Fibroblast of peridontal ligament (primary cell): ENCODE measurements around the gene ADM5.
A peak's percentile ranks its signal among the peaks of the same experiment; 100 is the strongest.
"Not testable (repeated sequence)": the region's sequence is repeated elsewhere in the genome, so short reads cannot be mapped to it uniquely, and the experiment has no call there.

Source experiments
- DNase-seq: peaks from one replicate; pipeline ENCODE4 v3.0.0-alpha.2; 2010; ENCODE audit errors: extremely low read depth

Gene ADM5

DNA sequence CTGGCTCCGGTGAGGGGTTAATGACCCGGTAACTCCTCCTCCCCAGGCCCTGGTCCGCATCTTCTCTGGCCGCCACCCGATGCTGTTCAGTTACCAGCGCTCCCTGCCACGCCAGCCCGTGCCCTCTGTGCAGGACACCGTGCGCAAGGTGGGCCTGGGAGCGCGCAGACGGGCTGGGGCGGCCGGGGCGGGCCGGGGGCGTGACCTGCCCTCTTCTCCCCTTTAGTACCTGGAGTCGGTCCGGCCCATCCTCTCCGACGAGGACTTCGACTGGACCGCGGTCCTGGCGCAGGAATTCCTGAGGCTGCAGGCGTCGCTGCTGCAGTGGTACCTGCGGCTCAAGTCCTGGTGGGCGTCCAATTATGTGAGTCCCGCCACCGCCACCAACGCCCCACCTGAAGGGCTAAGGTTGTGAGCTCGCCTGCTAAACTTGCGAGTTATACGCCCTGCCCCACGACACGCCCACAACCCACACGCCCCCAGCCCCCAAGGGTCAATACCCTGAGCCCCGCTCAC lies 11.9 kb downstream of the ADM5 start:
- no peak for DNase-seq

DNA sequence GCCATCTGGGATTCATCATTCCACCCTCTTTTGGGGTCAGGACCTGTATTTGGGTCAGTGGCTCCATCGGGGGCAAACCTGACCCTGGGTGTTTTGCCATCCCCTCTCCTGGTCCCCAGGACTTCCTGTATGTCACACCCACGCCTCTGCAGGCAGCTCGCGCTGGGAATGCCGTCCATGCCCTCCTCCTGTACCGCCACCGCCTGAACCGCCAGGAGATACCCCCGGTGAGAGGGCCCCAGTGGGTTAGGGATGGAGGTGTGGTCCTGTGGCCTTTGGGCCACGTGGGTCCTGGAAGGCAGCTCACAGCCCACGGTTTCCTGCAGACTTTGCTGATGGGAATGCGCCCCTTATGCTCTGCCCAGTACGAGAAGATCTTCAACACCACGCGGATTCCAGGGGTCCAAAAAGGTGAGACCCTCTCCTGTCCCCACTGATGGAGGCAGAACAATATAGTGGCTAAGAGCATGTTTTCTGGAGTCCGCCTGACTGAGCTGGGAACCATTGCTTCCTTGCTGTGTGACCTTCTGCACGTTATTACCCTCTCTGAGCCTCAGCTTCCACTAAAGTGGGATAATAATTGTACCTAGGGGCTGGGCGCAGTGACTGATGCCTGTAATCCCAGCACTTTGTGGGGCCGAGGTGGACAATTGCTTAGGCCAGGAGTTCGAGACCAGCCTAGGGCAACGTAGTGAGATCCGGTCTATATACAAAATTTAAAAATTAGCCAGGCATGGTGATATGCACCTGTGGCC lies 15.7 kb downstream of the ADM5 start:
- DNase-seq, result no peak

DNA sequence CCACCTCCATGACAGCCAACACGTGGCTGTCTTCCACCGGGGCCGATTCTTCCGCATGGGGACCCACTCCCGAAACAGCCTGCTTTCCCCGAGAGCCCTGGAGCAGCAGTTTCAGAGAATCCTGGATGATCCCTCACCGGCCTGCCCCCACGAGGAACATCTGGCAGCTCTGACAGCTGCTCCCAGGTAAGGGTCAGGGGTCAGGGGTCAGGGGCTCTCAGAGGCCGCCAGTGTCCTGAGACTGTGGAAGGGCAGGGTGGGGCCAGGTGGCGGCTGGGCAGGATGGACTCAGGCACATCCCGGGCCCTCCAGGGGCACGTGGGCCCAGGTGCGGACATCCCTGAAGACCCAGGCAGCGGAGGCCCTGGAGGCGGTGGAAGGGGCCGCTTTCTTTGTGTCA lies 16.5 kb downstream of the ADM5 start:
- no peak for DNase-seq

DNA sequence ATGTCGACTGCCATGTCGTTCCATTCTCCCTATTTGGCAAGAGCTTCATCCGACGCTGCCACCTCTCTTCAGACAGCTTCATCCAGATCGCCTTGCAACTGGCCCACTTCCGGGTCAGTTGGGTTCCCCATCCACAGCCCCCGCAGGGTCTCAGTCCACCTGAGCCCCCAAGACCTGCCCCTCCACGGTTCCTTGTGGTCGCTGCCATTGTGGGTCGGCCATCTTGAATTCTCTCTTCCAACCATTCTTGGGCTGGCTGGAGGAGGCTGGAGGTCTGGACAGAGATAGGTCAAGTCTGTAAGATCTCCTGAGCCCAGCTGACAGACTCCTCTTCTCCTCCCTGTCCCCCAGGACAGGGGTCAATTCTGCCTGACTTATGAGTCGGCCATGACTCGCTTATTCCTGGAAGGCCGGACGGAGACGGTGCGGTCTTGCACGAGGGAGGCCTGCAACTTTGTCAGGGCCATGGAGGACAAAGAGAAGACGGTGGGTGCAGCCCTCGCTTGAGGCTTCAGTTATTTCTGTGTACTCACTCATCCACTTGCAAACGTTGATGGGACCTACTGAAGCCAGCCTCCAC lies 21.1 kb downstream of the ADM5 start:
- DNase-seq, result peak; percentile 31

DNA sequence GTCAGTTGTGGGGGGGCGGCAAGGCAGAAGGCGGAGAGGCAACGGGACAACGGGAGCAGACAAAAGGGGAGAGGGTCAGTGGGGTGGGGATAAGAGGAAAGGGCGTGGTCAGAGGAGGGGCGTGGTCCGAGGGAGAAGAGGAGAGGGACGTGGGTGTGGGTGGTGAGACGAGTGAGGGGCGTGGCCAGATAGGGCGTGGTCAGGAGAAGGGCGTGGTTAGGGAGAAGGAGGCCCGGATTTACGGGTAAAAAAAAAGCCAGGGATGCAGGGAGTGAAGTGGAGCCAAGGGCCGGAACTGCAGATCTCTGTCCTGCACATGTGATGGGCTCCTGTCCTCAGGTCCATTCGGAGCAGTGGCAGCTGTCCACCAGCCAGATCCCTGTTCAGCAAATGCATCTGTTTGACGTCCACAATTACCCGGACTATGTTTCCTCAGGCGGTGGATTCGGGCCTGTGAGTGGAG lies 23.0 kb downstream of the ADM5 start:
- DNase-seq, result no peak

DNA sequence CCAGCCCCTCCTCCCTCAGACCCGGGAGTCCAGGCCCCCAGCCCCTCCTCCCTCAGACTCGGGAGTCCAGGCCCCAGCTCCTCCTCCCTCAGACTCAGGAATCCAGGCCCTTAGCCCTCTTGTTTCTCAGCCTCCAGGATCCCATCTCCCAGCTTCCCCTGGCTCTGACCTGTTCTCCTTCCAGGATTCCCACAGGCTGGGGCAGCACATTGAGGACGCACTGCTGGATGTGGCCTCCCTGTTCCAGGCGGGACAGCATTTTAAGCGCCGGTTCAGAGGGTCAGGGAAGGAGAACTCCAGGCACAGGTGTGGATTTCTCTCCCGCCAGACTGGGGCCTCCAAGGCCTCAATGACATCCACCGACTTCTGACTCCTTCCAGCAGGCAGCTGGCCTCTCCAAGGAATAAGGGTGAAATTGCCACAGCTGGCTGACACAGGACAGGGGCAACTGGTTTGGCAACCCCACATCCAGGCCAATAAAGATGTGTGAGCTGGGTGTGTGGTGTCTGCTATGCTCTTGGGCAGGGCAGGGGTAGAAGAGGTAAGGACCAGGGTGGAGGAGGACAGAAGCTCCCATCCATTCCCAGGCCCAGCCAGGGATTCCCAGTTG lies 23.9 kb downstream of the ADM5 start:
- no peak for DNase-seq

DNA sequence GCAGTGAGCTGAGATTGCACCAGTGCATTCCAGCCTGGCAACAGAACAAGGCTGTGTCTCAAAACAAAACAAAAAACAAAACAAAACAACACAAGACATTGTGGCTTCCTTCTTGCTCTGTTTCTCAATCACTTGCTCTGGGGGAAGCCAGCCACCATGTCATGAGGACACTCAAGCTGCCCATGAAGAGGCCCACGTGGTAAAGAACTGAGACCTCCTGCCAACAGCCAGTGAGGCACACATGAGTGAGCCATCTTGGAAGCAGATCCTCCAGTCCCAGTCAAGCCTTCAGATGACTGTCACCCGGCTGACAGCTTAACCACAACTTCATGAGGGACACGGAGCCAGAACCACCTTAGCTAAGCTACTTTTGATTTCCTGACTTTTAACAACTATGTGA lies 26.8 kb downstream of the ADM5 start:
- DNase-seq, result no peak

DNA sequence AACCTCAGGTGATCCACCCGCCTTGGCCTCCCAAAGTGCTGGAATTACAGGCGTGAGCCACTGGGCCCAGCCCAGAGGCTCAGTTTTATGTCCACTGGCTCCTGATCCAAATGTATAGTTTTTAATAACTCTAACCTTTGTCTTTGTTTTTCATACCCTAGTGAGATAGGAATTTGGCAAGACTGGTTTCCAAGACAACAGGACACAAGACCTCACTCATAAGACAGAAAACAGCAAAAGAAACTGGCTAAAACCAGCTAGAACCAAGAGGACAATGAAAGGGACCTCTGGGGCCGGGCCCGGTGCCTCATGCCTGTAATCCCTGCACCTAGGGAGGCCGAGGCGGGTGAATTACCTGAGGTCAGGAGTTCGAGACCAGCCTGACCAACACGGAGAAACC lies 29.1 kb downstream of the ADM5 start:
- peak; percentile 25 for DNase-seq

DNA sequence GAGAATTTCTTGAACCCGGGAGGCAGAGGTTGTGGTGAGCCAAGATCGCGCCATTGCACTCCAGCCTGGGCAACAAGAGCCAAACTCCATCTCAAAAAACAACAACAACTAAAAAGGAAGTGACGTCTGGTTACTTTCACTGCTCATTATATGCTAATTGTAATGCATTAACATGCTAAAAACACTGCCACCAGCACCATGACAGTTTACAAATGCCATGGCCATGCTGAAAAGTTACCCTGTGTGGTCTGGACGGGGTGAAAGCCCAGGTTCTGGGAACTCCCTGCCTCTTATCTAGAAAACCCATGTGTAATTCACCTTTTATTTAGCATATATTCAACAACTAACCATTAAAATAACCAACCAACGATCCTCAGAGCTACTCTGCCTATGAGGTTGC lies 29.6 kb downstream of the ADM5 start:
- no peak for DNase-seq

DNA sequence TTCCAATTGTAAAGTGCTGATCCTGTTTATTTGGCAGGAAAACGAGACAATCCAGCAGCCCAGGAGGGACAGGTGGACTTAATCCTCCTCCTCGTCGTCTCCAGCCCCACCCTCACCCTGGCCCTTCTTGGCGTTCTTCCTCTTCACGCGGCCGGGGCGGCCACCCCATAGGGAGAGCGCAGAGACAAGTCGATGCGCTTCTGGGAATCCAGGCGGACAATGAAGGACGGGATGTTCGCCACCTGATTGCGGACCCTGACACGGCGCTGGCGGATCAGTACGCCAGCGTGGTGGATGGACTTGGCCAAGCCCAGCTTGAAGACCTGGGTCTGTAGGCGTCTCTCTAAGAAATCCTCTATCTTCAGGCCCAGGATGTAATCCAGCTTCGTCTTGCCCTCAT lies 30.0 kb downstream of the ADM5 start:
- not testable (repeated sequence) for DNase-seq

DNA sequence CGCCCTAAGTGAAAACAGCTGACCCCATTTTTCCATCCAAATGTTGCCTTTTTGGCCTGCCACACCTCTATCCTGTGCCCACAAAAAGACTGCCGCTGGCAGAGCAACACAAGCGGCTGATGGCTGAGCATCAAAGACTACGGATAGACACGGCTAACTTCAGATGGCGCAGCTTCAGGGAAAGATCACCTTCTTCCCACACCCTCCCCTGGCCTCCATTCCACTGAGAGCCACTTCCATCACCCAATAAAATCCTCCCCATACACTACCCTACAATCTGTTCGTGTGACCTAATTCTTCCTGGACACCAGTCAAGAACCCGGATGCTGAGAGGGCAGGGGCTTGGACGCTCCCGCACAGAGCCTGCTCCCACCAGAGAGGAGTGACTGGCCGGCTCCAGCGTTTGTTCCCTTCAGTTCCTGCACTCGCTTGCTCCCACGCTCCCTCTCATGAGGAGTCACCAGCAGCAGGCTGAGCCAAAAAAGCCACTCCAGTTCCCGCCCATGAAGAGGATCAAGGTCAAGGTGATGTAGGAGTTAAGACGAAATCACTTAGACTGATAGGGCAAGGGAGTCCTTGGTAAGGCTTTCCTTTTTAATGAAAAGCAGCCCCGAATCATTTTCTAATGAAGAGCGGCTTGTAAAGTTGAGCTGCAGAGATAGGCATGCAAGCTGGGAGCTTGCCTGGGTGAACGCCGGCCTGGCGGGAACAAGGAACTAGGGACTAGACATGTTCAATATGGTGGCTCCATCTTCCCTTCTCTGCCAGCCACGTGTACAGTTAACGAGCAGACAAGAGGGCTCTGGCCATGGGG lies 38.0 kb downstream of the ADM5 start:
- DNase-seq, result peak; percentile 11

DNA sequence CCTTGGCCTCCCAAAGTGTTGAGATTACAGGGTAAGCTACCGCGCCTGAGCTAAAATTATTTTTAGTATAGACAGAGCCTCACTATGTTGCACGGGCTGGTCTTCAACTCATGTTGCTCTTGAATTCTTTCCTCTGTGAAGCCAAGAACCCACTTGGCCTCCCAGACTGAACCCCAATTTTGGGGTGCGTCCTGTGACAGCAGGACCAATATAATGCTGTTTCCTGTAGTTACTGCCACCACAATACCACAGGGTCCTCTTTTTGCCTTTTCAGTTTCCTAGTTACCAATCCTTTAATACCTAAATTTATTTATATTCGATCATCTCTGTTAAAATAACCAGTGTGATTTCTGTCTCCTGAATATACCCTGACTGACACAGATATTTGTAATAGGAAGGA lies 40.8 kb downstream of the ADM5 start:
- no peak for DNase-seq

DNA sequence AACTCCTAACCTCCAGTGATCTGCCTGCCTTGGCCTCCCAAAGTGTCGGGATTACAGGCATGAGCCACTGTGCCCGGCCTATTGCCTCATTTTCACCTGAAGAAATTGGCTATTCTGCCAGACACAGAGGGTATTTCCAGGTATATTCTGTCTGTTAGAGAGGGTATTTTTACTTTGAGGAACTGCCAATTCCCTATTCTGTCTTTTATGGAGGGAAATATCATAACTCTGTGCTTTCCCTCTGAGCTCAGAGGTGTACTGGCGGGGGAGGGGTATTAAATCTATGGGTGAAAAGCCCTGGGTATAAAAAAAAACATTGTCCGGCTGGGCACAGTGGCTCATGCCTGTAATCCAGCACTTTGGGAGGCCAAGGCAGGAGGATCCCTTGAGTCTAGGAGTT lies 48.9 kb downstream of the ADM5 start:
- no peak for DNase-seq

DNA sequence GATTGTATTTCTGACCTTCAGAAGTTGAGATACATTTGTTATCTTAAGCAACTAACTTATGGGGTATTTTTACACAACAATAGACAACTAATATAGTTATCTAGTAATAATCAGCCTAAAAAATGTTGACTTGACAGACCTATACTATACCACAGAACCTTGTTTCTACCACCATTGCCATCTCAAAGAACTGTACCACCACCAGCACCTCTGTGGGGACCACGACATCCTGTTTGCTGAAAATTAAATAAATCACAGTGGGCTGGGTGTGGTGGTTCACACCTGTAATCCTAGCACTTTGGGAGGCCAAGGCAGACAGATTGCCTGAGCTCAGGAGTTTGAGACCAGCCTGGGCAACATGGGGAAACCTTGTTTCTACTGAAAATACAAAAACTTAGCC lies 49.7 kb downstream of the ADM5 start:
- no peak for DNase-seq

DNA sequence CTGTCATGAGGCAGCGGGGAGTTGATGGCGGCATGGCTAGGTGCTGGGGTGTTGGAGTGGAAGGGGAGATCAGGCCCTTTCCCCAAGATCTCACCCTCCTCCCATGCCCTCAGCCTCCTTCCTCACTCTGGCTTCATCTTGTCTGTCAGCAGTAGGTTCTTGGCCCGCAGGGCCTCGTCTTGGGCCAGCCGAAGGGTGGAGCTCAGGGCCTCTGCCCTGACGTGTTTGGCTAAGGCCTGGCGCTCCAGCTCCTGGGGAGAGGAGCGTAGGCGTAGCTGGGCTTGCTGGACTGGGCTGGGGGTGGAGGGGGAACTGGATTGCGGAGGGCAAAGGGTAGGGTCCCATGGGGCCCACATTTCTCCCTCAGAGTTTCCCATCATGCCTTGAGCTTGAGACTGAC lies 50.5 kb downstream of the ADM5 start:
- no peak for DNase-seq
